CD4-positive, alpha-beta T cell treated with Interleukin-4 for 1 hour (primary cell): ENCODE results near the gene PRF1.
"Not testable (repeated sequence)": the region's sequence is repeated elsewhere in the genome, so short reads cannot be mapped to it uniquely, and the experiment has no call there.

Experiments used
- DNase-seq, 2 donors: peaks; one replicate each; pipeline ENCODE4 v3.0.0-alpha.2; 2020 to 2022

PRF1 gene

GRCh38 chr10:70617798-70618568, 15.4 kb upstream of the PRF1 start:
- DNase-seq, result no peak

GRCh38 chr10:70616761-70617160, 14.2 kb upstream of the PRF1 start:
- DNase-seq, result peak in 1 of 2 donors; percentile 49

DNA sequence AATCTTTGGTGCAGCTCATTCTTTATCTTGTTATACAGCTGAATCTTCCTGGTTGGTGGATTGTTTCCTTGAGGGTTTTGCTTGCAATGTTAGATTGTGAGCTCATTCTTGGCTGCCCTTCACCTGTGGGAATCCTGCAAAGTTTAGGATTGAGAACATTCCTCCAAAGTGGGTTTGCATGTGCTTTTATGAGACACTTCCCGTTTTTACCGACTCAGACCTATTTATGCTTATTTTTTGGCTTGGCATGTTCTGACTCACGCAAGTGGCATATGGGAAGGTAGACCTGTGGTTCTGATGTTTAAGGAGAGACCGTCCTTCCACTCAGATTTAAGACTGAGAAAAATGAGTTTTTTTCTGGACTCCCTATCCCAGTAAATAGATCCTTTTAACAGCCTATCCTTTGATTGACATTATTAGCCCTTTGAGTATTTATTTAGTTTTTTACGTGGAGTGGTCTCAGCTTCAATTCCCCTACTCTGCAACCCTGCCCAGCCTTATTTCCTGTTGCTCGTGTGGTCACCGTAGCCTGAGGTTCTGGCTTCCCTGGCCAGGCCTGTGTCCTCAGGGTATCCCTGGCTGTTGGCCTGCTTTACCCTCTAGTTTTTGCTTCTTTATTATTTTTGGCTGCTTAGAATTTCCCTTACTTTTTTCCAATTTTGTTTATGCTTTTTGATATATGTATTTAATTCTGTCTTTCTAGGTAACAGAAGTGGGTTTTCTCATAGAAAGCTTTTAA, 13.4 kb upstream of the PRF1 start:
- DNase-seq, result no peak

DNA sequence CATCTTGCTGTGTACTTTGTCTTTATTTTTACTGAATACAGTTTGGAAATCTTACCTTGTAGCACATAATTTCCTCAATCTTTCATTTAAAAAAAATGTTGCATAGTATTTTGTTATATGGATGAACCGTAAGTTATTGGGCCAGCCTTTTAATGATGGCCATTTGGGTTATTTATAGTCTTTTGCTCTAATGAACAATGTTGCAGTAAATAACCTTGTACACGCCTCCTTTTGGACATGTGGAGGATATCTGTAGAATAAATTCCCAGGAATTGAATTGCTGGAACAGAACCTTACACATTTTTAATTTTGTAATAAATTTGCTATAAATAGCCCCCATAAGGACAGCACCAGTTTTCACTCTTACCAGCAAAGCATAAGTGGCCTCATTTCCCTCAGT, 12.7 kb upstream of the PRF1 start:
- DNase-seq, result no peak

GRCh38 chr10:70614364-70614763, 11.8 kb upstream of the PRF1 start:
- DNase-seq, result not testable (repeated sequence)

GRCh38 chr10:70613941-70614340, 11.4 kb upstream of the PRF1 start:
- no peak for DNase-seq

DNA sequence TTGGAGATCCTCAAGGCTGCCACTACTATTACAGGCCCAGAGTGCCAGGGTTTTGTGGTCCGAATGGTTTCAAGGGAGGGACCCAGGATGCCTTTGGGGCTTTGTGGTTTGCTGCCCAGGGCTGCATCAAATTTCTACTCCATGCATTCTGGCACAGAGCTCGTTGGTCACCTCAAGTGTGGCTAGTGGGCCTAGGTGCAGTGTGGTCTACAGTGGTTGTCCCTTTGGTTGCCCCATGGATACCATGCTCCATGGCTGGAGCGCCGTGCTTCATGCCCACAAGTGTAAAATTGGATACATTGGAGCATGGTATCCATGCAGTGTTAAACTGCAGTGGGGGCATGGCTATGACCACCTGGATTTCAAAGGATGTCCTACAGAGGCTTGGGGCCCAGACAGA, 5.4 kb upstream of the PRF1 start:
- DNase-seq, result no peak

DNA sequence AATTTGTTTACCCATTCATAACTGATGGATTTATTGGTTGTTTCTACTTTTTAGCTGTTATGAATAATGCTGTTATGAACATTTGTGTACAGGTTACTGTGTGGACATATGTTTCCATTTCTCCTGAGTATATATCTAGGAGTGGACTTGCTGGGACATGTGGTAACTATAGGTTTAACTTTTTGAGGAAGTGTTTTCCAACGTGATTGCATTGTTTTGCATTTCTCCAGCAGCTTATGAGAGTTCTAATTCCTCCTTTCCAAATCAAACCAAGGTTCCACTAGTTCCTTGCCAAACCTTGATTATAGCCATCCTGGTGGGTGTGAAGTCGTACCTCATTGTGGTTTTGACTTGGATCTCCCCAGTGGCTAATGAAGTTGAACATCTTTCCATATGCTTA, 2.6 kb upstream of the PRF1 start:
- DNase-seq, result no peak

DNA sequence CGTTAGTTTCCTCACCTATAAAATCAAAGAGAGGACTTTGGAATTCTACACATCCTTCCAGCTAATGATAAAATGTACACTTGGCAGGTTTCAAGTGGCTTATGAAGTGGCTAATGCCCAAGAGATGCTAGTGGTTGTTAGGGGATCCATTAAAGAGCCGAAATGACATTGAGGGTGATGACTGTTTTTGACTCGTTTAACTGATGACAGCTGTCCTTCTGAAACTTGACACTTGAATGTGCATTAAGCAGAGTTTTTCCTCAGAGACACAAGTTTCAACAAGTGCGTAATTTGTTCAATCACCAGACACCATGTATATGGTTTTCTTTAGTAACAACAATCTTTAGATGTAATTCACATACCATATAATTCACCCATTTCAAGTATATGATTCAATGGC, 1.6 kb upstream of the PRF1 start:
- no peak for DNase-seq

GRCh38 chr10:70603449-70603801, 884 bp upstream of the PRF1 start:
- peak; percentile 63 to 64 for DNase-seq

- DNase-seq, result peak in 1 of 2 donors; percentile 17
Measured at GRCh38 chr10:70601746-70602145, 795 bp downstream of the PRF1 start.

DNA sequence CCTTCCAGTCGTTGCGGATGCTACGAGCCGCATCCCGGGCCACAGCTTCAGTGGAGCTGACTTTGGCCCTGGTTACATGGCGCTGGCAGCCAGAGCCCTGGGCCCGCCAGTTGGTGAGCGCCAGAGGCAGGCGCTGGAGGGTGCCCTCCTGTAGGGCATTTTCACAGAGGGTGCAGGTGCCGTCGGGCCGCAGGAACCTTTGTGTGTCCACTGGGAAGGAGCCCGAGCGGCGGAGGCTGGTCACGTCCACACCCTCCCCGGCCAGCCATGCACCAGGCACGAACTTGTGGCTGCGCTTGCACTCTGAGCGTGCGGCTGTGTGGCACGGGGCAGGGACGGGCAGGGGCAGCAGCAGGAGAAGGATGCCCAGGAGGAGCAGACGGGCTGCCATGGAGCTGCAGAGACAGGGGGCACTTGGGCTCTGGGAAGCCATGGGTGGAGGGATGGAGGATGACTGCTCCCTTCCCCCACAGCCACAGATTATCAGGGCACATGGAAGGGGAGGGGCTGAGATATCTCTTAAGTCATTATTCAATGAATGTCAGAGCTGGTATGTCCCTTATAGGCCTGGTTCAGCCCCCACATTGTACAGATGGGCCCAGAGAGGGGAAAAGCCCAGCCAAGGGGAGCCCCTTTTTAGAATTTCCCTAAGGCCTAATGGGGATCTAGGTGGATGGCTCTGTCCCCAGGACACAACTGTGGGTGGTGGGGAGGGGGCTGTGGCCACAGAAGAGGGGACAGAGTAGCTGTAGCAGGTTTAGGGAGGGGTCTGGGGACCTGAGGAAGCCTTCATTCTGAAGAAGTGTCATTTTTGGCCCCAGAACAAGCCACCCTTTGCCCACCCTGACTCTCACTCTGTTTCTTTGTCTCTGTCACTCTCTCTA, 1.8 kb downstream of the PRF1 start:
- no peak for DNase-seq

DNA sequence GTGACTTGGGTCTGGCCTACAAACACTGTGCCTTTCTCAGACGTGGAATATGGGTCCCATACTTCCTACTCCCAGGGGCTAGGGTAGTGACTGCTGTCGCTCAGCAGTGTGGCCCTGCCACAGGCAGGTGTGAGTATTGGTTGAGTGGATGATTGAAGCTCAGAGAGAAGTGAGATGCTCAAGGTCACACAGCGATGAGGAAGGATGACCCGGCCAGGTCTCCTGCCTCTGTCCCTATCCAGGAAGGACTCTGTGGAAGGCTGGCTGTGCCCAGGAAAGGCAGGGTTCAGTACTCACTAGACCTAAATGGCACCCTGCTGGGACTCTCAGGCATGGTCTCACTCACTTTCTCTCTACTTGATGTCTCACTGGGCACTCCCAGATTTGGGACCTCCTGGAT, 2.8 kb downstream of the PRF1 start:
- no peak for DNase-seq

DNA sequence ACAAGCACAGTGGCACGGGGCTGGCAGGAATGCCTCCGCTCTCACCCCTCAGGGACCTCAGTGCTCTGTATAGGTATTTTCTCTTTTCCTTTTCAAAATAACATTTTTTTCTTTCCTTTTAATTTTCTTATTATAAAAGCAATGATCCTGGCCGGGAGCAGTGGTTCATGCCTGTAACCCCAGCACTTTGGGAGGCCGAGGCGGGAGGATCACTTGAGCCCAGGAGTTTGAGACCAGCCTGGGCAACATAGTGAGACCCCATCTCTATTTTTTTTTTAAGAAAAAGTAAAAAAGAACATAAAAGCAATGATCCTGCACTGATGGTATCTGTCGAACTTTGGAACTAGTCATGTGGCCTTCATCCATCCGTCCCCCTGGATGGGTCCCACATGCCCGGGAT, 3.2 kb downstream of the PRF1 start:
- DNase-seq, result no peak

- DNase-seq, result no peak
Measured at GRCh38 chr10:70598857-70599295, 3.7 kb downstream of the PRF1 start.

GRCh38 chr10:70597856-70598815, 4.4 kb downstream of the PRF1 start:
- DNase-seq, result no peak

DNA sequence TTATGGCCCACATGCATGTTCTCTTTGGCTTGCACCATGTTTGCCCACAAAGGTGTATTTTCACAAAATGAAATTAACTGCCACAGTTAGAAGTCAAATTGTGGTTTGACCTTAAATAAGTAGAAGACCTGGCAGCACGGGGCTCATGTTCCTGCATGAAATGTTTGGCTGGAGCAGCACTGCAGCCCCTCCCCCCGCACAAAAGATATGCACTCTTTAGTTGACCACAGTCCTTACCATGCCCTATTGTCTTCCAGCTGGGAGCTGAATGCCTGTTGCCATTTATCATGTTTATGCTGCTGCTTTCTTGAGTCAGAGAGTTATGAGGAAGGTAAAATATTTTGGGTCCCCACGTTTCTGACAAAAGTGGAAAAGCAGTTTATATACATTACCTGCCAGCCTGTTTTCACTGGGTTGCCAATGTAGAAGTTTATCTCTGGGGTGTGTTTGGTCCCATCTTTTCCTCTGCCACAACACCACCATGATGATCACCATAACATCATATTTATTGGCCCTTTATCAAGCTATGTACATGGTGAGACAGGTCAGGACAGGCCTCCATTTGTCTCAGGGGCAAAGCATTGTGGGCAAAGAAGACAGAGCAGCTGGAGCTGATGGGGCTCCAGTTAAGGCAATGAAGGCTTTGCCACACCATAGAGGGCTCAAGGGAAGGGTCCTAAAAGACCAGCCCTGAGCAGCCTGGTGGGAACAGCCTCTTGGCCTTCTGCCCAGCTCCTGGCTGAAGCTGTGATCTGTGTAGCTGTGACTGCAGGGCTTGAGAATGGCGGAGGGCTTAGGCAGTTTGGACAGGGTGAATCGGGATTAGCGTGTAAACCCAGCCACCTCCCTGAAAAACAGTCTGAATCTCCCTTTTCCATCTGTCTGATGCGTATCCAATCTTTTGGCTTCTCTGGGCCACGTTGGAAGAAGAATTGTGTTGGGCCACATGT, 5.4 kb downstream of the PRF1 start:
- DNase-seq, result no peak

GRCh38 chr10:70596110-70596798, 6.3 kb downstream of the PRF1 start:
- no peak for DNase-seq

DNA sequence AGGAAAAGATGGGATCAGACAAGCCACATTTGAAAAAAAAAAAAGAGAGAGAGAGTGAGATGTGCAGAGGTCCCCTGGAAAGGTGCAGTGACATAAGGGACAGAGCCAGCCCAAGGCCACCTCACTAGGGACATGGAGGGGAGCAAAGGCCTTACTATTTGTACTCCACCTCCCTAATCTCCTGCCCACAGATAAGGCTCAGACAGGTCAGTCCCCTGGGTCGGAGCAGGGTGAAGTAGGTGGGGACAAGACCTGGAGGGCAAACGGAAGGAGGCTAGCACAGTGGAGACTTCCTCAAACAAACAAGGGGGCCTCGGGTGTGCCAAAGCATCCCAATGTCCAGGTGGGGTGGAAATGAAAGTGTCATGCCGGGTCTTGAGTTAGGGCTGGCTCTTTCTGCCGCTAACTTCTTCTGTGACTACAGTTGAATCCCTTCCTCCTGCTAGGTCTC, 7.0 kb downstream of the PRF1 start:
- no peak for DNase-seq

GRCh38 chr10:70594161-70594560, 8.4 kb downstream of the PRF1 start:
- no peak for DNase-seq
